Activated naive CD4-positive, alpha-beta T cell treated with Interleukin-2 at 50 U/mL for 16 hours (primary cell): Measurements from ENCODE around the gene TFAP2A.

ENCODE experiments used
- DNase-seq: peaks from one replicate; pipeline ENCODE4 v3.0.0-alpha.2; 2020

Gene TFAP2A

GRCh38 chr6:10412461-10413261, 2.2 kb downstream of the TFAP2A start:
- no peak for DNase-seq

- DNase-seq = peak; percentile 40
Measured at GRCh38 chr6:10411971-10412460, 2.9 kb downstream of the TFAP2A start.

- no peak for DNase-seq
Measured at GRCh38 chr6:10411131-10411970, 3.5 kb downstream of the TFAP2A start.

DNA sequence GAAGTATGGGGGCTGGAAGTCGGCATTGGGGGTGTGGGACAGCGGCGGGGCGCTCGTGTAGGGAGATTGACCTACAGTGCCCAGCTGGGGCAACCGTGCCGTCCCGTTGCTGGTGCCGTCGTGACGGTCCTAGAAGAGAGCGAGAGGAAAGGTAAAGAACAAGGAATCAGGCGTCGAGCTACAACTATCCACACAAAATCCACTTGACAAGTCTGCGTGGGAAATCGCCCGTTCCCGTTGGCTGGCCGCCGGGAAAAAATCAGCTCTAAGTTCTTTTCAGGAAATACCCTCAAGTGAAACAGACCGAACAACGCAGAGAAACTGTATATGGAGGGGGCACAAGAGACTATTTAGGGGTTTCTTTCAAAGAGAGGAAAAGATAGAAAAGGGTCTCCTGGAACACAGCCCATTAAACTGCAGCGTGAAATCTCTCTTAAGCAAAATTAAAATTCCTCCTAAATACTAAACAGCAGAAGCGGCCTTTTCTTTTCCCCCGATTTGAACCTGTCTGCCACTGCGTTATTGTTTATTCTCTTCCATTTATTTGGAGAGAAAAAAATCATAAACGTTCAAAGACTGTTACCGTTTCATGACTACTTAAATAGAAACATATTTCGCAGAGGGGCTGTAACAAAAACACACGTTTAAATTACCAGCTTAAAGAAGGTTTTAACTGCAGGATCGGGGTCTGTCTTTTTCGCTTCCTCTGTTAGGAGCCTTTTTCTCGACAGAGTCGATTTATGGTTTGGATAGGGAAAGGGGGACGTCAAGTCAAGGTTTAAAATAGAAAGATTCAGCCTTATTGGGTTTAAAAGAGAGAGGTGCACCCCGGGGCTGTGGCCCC, 4.4 kb downstream of the TFAP2A start:
- DNase-seq = no peak

GRCh38 chr6:10409731-10410206, 5.1 kb downstream of the TFAP2A start:
- DNase-seq = no peak

GRCh38 chr6:10409233-10409721, 5.6 kb downstream of the TFAP2A start:
- no peak for DNase-seq

DNA sequence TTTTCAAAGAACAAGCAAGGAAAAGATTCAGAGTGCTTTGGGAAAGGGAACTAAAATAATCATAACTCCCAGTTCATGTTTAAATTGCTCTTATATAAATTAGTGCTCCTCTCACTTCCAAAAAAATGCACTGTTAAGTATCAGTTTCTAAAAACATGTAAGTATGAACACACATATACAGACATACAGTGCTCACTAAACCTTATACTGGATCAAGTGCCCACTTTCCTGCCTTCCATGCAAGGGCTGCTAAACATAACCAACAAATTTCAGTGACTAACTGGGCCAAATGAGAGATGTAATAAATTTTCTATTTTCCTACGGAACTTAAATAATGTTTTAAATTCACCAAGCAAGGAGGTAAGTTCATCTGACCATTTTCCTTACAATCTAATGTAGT, 6.4 kb downstream of the TFAP2A start:
- DNase-seq = no peak

DNA sequence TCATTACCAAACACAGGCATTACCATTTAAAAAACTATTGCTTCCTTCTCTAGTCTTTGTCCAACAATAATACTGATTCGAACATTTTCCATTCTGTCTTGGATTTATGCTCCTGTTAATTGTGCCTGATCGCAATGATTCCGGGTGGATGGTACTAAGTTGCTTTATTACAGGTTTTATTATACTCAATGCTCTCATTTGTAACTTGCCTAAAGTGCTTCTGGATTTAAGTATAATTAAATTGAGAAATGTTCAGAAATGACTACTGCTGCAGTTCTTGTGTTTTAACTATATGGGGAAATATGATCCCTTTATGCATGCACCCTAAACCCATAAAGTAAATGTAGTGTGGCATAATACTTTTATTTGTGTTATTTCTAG, 7.2 kb downstream of the TFAP2A start:
- no peak for DNase-seq

DNA sequence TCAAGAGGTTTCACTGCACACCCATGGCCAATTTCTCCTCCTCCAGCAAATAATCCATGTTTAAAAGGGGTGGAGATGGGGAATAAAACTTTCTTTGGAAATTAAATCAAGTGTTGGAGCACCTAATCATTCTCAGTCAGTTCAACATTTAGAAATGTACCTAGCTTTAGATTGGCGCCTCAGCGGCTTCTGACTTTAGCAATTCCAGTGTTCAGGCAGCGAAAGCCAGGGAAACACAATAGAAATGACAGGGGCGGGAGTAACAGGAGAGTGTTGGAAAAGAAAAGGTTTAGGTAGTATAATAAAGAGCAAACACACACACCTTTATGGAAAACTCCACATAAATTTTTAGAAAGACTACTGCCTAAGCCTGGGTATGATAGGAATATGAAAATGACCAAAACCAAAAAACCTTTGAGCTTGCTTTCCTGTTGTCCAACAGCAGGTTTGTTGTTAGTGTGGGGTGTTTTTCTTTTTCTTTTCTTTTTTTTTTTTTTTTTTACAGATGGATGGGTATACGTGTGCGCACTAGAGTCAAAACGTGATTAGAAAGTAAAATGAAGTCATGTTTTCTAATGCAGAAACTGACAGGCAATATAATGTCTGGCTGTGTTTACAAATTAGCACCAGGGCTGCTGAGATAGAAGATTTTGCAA, 7.7 kb downstream of the TFAP2A start:
- DNase-seq = no peak

DNA sequence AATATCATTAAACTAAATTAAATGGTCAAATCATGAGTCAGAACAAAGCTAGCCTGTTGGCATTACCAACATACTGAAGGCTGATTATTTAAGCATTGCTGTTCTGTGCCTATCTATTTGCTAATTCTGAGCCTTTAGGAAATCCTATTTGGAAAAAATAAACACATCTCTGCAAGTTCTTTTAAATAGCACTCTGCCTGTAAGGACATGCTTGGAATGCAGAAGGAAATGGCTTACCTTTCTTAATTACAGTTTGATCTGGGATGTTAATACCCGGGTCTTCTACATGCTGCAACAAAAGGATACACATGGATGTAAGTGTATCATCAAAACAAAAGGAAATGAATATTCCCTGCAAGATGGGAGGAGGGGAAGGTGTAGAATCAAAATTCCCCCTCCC, 8.3 kb downstream of the TFAP2A start:
- DNase-seq = no peak

- DNase-seq = no peak
Measured at GRCh38 chr6:10405513-10405900, 9.4 kb downstream of the TFAP2A start.

DNA sequence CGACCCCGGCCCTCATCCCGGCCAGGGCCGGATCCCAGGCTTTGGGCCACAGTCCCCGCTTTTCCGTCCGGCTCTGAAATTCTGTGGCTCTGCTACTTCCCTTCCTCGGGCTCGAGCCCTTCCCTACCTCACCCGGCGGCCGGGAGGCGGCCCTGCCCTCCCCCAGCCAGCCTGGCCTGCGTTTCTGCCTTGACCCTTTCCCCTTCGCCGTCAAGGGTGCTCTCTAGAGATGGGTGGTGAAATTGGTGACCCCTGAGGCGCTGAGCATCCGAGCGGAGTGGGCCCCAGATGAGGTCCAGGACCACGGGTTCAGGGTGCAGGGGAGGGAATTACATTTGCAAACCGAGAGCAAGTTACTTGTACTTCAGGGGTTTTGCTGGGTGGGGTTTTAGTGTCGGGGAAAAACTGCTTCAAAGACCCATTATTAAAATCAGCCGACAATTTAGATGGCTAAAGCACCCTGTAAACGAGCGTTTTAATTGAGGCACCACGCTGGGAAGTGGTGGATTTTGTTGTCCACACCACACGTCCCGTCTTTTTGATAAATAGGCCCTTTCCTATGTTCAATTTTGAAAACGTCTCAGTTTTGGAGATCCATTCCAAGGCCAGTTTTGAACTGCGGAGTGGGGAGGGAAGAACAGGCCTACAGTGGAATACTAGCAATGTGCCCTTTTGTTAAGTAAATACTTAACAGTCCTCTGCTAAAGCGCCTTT, 9.9 kb downstream of the TFAP2A start:
- no peak for DNase-seq

DNA sequence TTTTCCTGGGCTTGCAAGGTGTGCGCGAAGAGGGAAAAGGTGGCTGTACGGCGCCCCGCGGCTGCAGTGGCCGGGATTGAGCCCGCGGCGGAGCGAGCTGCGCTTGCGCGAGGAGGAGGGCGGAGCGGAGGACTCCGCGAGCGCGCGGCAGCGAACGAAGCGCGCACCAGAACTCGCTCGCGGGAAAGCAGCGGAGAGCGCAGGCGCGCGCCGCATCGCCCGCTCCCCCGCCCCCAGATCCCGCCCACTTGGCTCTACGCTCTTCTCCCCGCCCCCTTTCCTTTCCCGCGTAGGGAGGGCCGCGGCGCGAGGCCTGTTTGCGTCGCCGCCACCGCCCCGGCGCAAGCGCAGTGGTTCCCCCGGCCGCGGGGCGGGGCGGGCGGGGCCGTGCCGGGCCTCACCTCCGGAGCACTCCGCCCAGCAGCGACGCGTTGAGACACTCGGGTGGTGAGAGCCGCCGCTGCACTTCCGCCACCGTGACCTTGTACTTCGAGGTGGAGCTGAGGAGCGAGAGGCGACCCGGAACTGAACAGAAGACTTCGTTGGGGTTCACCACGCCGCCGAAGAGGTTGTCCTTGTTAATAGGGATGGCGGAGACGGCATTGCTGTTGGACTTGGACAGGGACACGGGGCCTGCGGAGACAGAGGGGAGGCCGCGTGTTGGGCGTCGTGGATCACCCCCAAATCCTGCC, 10.6 kb downstream of the TFAP2A start:
- peak; percentile 83 for DNase-seq

DNA sequence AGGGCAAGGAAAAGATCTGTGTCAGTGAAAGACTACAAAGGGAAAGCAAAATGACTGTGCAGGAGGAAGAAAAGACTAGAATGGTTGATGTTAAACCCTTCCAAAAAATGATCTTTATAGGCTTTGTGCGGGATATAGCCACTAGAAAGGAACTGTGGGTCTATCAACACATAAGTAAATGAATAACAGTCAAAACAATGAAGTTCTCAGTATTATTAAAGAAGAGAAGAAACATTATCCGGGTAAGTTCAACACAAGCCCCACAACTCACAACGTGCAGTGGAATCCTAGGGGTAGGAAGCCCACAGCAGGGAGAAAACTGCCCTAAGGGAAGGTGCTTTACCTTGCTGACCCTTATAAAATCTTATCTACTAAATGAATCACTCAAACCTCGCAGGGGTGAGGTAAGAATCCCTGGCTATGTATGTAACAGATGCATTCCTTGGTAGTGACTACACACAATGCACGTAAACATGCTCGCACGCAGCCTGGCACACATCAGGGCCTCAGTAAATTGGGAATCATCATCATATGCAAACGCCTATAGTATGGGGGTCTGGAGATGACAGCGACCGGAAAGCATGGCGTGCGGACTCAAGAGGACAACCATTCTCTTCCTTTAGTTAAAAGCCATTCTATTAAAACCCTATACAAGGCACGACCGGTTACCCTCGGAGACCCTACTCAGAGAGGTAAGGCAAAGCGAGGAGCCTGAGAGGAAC, 11.3 kb downstream of the TFAP2A start:
- DNase-seq = no peak

DNA sequence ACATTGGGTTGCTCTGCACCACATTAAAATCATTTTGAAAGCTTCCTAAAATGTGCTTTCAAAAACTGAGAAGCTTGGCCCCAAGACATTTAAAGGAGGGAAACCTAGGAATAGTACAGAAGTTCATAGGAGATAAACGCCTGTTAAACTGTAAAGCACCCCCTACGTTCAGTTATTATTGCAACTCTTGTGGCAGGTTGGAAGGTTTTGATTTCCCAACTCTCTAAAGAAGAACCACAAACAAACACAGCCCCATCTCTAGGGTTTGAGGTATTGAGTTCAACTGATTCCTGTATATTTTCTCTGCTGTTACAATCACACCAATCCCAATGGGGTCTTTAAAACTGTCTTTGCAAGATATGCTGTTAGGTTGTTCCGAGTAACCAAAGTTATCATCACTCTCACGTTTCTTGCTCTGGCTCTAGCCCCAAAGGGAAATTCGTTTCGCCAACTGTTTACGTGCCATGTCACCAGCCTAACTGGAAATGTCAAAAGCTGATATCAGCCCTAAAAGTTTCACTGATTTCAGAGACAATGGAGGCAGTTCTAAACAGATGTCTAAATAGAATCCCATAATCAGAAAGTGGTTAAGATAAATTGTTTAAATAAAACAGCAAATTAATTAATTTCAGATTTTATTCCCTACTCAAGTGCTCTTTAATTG, 12.1 kb downstream of the TFAP2A start:
- no peak for DNase-seq

- no peak for DNase-seq
Measured at GRCh38 chr6:10401632-10402223, 13.1 kb downstream of the TFAP2A start.

GRCh38 chr6:10401004-10401536, 13.8 kb downstream of the TFAP2A start:
- no peak for DNase-seq

DNA sequence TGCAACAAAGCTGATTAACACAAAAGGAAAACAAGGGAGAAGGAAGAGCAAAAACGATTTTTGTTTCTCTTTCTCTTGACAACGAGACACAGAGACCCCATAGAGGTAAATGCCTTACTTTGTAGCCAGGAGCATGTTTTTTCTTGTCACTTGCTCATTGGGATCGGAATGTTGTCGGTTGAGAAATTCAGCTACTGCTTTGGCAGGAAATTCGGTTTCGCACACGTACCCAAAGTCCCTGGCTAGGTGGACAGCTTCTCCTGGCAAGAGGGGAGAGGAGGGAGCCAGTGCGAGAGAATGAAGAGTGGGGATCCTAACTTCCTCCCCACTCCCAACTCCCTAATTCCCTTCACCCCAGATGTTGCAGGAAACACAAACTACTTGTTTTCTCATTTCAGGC, 14.5 kb downstream of the TFAP2A start:
- no peak for DNase-seq

GRCh38 chr6:10399451-10399850, 15.4 kb downstream of the TFAP2A start:
- no peak for DNase-seq
